Ascending aorta (tissue), 2 donors: ENCODE measurements around the gene BBS9. TPM values are rescaled to one million over a fixed set of nuclear protein-coding genes. Genes with fewer than 3 reads are reported as not detected.
"Not testable (repeated sequence)": the region's sequence is repeated elsewhere in the genome, so short reads cannot be mapped to it uniquely, and the experiment has no call there.

Experiments
- DNase-seq, 2 donors: peaks; one replicate each; pipeline ENCODE4 v3.0.0-alpha.2; 2019; ENCODE audit warnings: low spot score in 2 of 2
- H3K27ac ChIP-seq, 2 donors: fragments of 200-600 bp; sonication (generic); one replicate each; pipeline ENCODE4 v1.5.1; 2016 to 2017; ENCODE audit warnings: mild to moderate bottlenecking in 1 of 2
- H3K27me3 ChIP-seq: fragments of 200-600 bp; sonication (generic); one replicate; pipeline ENCODE4 v1.5.1; 2017
- H3K36me3 ChIP-seq, 2 donors: fragments of 200-600 bp; sonication (generic); one replicate each; pipeline ENCODE4 v1.5.1; 2016
- H3K4me1 ChIP-seq, 2 donors: fragments of 200-600 bp; sonication (generic); one replicate each; pipeline ENCODE4 v1.5.1; 2016 to 2017; ENCODE audit warnings: mild to moderate bottlenecking in 1 of 2
- H3K4me3 ChIP-seq, 2 donors: fragments of 200-600 bp; sonication (generic); one replicate each; pipeline ENCODE4 v1.5.1; 2016 to 2017; ENCODE audit warnings: mild to moderate bottlenecking in 1 of 2
- H3K9me3 ChIP-seq, 2 donors: fragments of 200-600 bp; sonication (generic); one replicate each; pipeline ENCODE4 v1.5.1; 2016
- CTCF ChIP-seq, 3 experiments: fragments of 200-600 bp in 2 of 3; fragments of 450-650 bp in 1 of 3; sonication (generic) in 2 of 3; IDR thresholded peaks; one replicate each; pipeline ENCODE4 v1.5.1; 2016 to 2019; ENCODE audit warnings: antibody characterized with exemption in 3 of 3, mild to moderate bottlenecking in 1 of 3, moderate library complexity in 1 of 3
- intact Hi-C: fragments of 100-400 bp; cut with DNase I; formaldehyde crosslinking; loops from one replicate; pipeline ENCODE4 v1.15.1; 2023
- total RNA-seq: library from RNA; depleted of rRNA; stranded (reverse); fragments of >200 nt; gene quantifications from one replicate; pipeline ENCODE4 v1.1.0, GENCODE V29; 2016

The BBS9 gene
- total RNA-seq, 1 donor from 2014 or later, result 23.3 TPM

- Histone ChIP-seq H3K36me3 (no peaks in the 10 kb centered on the region), H3K4me1 (no peaks in the 10 kb centered on the region), H3K9me3 (no peaks in the 10 kb centered on the region), H3K4me3 (no peak overlapping the region), H3K27me3 (no peaks in the 10 kb centered on the region), H3K27ac (no peak overlapping the region)
- intact Hi-C loops, result no loop called here
- no peak for TF ChIP-seq CTCF (IDR thresholded peaks at IDR 0.05)
- DNase-seq, result no peak
Measured at GRCh38 chr7:33261585-33261984, 132.2 kb downstream of the BBS9 start.

GRCh38 chr7:33262476-33262875 is 133.1 kb downstream of the BBS9 start:
- H3K27ac ChIP-seq, result no peak overlapping the region
- no peaks in the 10 kb centered on the region for H3K9me3 ChIP-seq
- no peaks in the 10 kb centered on the region for H3K4me1 ChIP-seq
- no peak for DNase-seq
- no peak for TF ChIP-seq CTCF (IDR thresholded peaks at IDR 0.05)
- intact Hi-C loops, result no loop called here
- H3K27me3 ChIP-seq, result no peaks in the 10 kb centered on the region
- no peak overlapping the region for H3K4me3 ChIP-seq
- H3K36me3 ChIP-seq, result no peaks in the 10 kb centered on the region

- DNase-seq, H3K9me3 ChIP-seq, H3K27me3 ChIP-seq, H3K27ac ChIP-seq, H3K4me3 ChIP-seq, H3K36me3 ChIP-seq, H3K4me1 ChIP-seq, intact Hi-C loops: not testable (repeated sequence)
Measured at GRCh38 chr7:33271839-33272371, 142.5 kb downstream of the BBS9 start.

- TF ChIP-seq CTCF (IDR thresholded peaks at IDR 0.05), result no peak
- Histone ChIP-seq H3K4me1 (no peaks in the 10 kb centered on the region), H3K4me3 (no peak overlapping the region), H3K36me3 (peaks cover 6% of the 10 kb centered on the region in 2 donors), H3K27ac (no peak overlapping the region), H3K9me3 (peaks cover 0 to 11% of the 10 kb centered on the region in 2 donors), H3K27me3 (no peaks in the 10 kb centered on the region)
- intact Hi-C loops, result no loop called here
- DNase-seq, result no peak
Measured at GRCh38 chr7:33273356-33273755, 144.0 kb downstream of the BBS9 start.

GRCh38 chr7:33276325-33276724 is 147.0 kb downstream of the BBS9 start:
- DNase-seq, result no peak
- H3K27me3 ChIP-seq, result no peaks in the 10 kb centered on the region
- H3K27ac ChIP-seq, result no peak overlapping the region
- H3K9me3 ChIP-seq, result peaks cover 0 to 23% of the 10 kb centered on the region in 2 donors
- H3K4me1 ChIP-seq, result no peaks in the 10 kb centered on the region
- no peak overlapping the region for H3K4me3 ChIP-seq
- no peak for TF ChIP-seq CTCF (IDR thresholded peaks at IDR 0.05)
- intact Hi-C loops, result no loop called here
- H3K36me3 ChIP-seq, result peaks cover 6 to 11% of the 10 kb centered on the region in 2 donors

GRCh38 chr7:33276729-33277128 is 147.4 kb downstream of the BBS9 start:
- H3K4me1 ChIP-seq, result no peaks in the 10 kb centered on the region

More at GRCh38 chr7:33276729-33277128, 147.4 kb downstream of the BBS9 start:
- Histone ChIP-seq H3K4me3 (no peak overlapping the region), H3K36me3 (peaks cover 6 to 12% of the 10 kb centered on the region in 2 donors), H3K27me3 (no peaks in the 10 kb centered on the region), H3K9me3 (peaks cover 0 to 22% of the 10 kb centered on the region in 2 donors), H3K27ac (no peak overlapping the region)
- intact Hi-C loops, result no loop called here
- TF ChIP-seq CTCF (IDR thresholded peaks at IDR 0.05), result no peak
- DNase-seq, result no peak
